ENCODE results near the gene ICAM1.

DNA sequence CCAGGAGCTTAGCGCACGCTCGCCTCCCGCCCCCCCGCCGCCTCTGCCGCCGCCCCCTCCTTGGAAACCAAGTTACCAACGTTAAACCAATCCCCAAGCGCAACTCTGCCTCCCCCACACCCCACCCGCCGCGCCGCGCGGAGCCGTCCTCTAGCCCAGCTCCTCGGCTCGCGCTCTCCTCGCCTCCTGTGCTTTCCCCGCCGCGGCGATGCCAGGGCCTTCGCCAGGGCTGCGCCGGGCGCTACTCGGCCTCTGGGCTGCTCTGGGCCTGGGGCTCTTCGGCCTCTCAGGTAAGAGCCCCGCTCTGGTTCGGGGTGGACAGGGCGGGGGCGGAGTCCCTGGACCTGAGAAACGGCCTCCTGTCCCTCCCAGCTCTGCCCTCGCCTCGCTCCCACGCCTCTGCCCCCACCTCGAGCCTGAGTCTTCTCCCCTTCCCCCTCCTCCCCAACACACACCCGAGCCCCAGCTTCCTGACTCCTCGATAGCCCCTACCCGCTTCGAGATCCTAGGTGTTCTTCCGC lies 19.0 kb downstream of the ICAM1 start, which contains the start of gene ICAM5:
- TF ChIP-seq, protein P1, sequence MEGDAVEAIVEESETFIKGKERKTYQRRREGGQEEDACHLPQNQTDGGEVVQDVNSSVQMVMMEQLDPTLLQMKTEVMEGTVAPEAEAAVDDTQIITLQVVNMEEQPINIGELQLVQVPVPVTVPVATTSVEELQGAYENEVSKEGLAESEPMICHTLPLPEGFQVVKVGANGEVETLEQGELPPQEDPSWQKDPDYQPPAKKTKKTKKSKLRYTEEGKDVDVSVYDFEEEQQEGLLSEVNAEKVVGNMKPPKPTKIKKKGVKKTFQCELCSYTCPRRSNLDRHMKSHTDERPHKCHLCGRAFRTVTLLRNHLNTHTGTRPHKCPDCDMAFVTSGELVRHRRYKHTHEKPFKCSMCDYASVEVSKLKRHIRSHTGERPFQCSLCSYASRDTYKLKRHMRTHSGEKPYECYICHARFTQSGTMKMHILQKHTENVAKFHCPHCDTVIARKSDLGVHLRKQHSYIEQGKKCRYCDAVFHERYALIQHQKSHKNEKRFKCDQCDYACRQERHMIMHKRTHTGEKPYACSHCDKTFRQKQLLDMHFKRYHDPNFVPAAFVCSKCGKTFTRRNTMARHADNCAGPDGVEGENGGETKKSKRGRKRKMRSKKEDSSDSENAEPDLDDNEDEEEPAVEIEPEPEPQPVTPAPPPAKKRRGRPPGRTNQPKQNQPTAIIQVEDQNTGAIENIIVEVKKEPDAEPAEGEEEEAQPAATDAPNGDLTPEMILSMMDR (conservative IDR thresholded peaks at IDR 0.05 in 1 of 2, IDR thresholded peaks at IDR 0.05 in 1 of 2; ENCODE audit: low read depth in 1 of 2, low read length in 2 of 2), result no peak
- no peak for TF ChIP-seq EZH2 (IDR thresholded peaks at IDR 0.05; ENCODE audit: low read length, missing control alignments)

Data from fibroblast of lung (primary cell).